ENCODE measurements around the gene GPR183. TPM values are rescaled to one million over a fixed set of nuclear protein-coding genes. Genes with fewer than 3 reads are reported as not detected.

GPR183 gene
- total and polyA plus RNA-seq, 5 experiments from 2014 or later, result 8.4 to 35.5 (median 10.4) TPM

- H3K4me1 Mint-ChIP-seq, result peaks cover 34 to 74% (median 61%) of the 10 kb centered on the region in 4 donors
- H3K4me3 Mint-ChIP-seq, result peak overlapping the region in 5 of 10 donors; percentile 9 to 75 (median 62)
- POLR2A ChIA-PET, result interaction anchor here (0.6 to 2.2 kb wide), 6 partner anchors 7 to 122 kb away, joined by 3 to 9 read pairs (median 4); no protein-coding TSS in a partner anchor
- H3K36me3 Mint-ChIP-seq, result peaks cover 11 to 64% (median 21%) of the 10 kb centered on the region in 3 donors
- H3K27me3 Mint-ChIP-seq, result no peaks in the 10 kb centered on the region
- ATAC-seq (no peak), DNase-seq (no peak)
- H3K9me3 Mint-ChIP-seq, result no peaks in the 10 kb centered on the region
- peak overlapping the region; percentile 83 to 96 (median 93) for H3K27ac Mint-ChIP-seq
Observed at GRCh38 chr13:99321709-99322108, 14.5 kb upstream of the GPR183 start.

- peaks cover 11 to 67% (median 24%) of the 10 kb centered on the region in 3 donors for H3K36me3 Mint-ChIP-seq
- ATAC-seq (peak; percentile 28 to 60), DNase-seq (peak in 6 of 10 donors; percentile 19 to 65 (median 51))
- peak overlapping the region in 2 of 10 donors; percentile 18 to 75 for H3K4me3 Mint-ChIP-seq
- H3K27ac Mint-ChIP-seq, result peak overlapping the region; percentile 83 to 96 (median 93)
- POLR2A ChIA-PET, result interaction anchor here (0.7 to 2.2 kb wide), 4 partner anchors 17 to 121 kb away, joined by 3 to 9 read pairs (median 4); no protein-coding TSS in a partner anchor
- no peaks in the 10 kb centered on the region for H3K9me3 Mint-ChIP-seq
- H3K4me1 Mint-ChIP-seq, result peaks cover 37 to 76% (median 63%) of the 10 kb centered on the region in 4 donors
- H3K27me3 Mint-ChIP-seq, result no peaks in the 10 kb centered on the region
Observed at GRCh38 chr13:99320693-99321481, 13.7 kb upstream of the GPR183 start.

- Mint-ChIP-seq H3K4me1 (peaks cover 40 to 75% (median 67%) of the 10 kb centered on the region in 4 donors), H3K27ac (peak overlapping the region; percentile 79 to 98 (median 94)), H3K9me3 (no peaks in the 10 kb centered on the region), H3K36me3 (peaks cover 10 to 46% (median 22%) of the 10 kb centered on the region in 3 donors), H3K4me3 (peak overlapping the region in 8 of 10 donors; percentile 7 to 64 (median 44)), H3K27me3 (no peaks in the 10 kb centered on the region)
- POLR2A ChIA-PET, result no interaction called here
- ATAC-seq, result no peak
- no peak for DNase-seq
Observed at GRCh38 chr13:99316657-99317256, 9.6 kb upstream of the GPR183 start.

GRCh38 chr13:99316224-99316623 lies 9.0 kb upstream of the GPR183 start:
- peak overlapping the region; percentile 79 to 98 (median 94) for H3K27ac Mint-ChIP-seq
- POLR2A ChIA-PET, result no interaction called here
- no peaks in the 10 kb centered on the region for H3K9me3 Mint-ChIP-seq
- H3K27me3 Mint-ChIP-seq, result no peaks in the 10 kb centered on the region
- H3K36me3 Mint-ChIP-seq, result peaks cover 10 to 47% (median 22%) of the 10 kb centered on the region in 3 donors
- ATAC-seq (no peak), DNase-seq (no peak)
- H3K4me1 Mint-ChIP-seq, result peaks cover 40 to 75% (median 66%) of the 10 kb centered on the region in 4 donors
- peak overlapping the region in 7 of 10 donors; percentile 15 to 64 (median 52) for H3K4me3 Mint-ChIP-seq

- no peak for DNase-seq
- ATAC-seq, result peak; percentile 3 to 19
- H3K4me1 Mint-ChIP-seq, result peaks cover 44 to 78% (median 73%) of the 10 kb centered on the region in 4 donors
- POLR2A ChIA-PET, result interaction anchor here (0.9 to 1.5 kb wide), 5 partner anchors 9 to 45 kb away, joined by 3 to 5 read pairs (median 4); no protein-coding TSS in a partner anchor
- peak overlapping the region; percentile 63 to 86 (median 68) for H3K4me3 Mint-ChIP-seq
- no peaks in the 10 kb centered on the region for H3K27me3 Mint-ChIP-seq
- H3K36me3 Mint-ChIP-seq, result peaks cover 10 to 49% (median 22%) of the 10 kb centered on the region in 3 donors
- no peaks in the 10 kb centered on the region for H3K9me3 Mint-ChIP-seq
- H3K27ac Mint-ChIP-seq, result peak overlapping the region; percentile 89 to 98 (median 96)
Observed at GRCh38 chr13:99315186-99315585, 8.0 kb upstream of the GPR183 start.

- Mint-ChIP-seq H3K27me3 (no peaks in the 10 kb centered on the region), H3K9me3 (no peaks in the 10 kb centered on the region), H3K27ac (peak overlapping the region; percentile 89 to 98 (median 96)), H3K4me1 (peaks cover 42 to 80% (median 75%) of the 10 kb centered on the region in 4 donors), H3K4me3 (peak overlapping the region; percentile 63 to 86 (median 68)), H3K36me3 (peaks cover 10 to 48% (median 23%) of the 10 kb centered on the region in 3 donors)
- DNase-seq (peak in 8 of 10 donors; percentile 49 to 79 (median 65)), ATAC-seq (peak; percentile 64 to 86)
- POLR2A ChIA-PET, result interaction anchor here (0.6 to 1.5 kb wide), 10 partner anchors 7 to 573 kb away, joined by 3 to 8 read pairs (median 4); no protein-coding TSS in a partner anchor
Observed at GRCh38 chr13:99314640-99315176, 7.5 kb upstream of the GPR183 start.

GRCh38 chr13:99313941-99314340 lies 6.7 kb upstream of the GPR183 start:
- Mint-ChIP-seq H3K27me3 (no peaks in the 10 kb centered on the region), H3K9me3 (no peaks in the 10 kb centered on the region), H3K4me1 (peaks cover 38 to 82% (median 73%) of the 10 kb centered on the region in 4 donors), H3K4me3 (peak overlapping the region; percentile 63 to 86 (median 68)), H3K27ac (peak overlapping the region; percentile 89 to 98 (median 96)), H3K36me3 (peaks cover 5 to 50% (median 20%) of the 10 kb centered on the region in 3 donors)
- no peak for DNase-seq
- POLR2A ChIA-PET, result interaction anchor here (0.7 to 1.4 kb wide), 7 partner anchors 8 to 106 kb away, joined by 3 to 8 read pairs (median 4); no protein-coding TSS in a partner anchor
- ATAC-seq, result no peak

- Mint-ChIP-seq H3K4me1 (peaks cover 38 to 82% (median 75%) of the 10 kb centered on the region in 4 donors), H3K27me3 (no peaks in the 10 kb centered on the region), H3K4me3 (peak overlapping the region; percentile 1 to 65 (median 36)), H3K27ac (peak overlapping the region; percentile 87 to 98 (median 96)), H3K36me3 (peaks cover 5 to 49% (median 18%) of the 10 kb centered on the region in 3 donors), H3K9me3 (no peaks in the 10 kb centered on the region)
- ATAC-seq (no peak), DNase-seq (no peak)
- POLR2A ChIA-PET, result interaction anchor here (0.8 to 1.0 kb wide), 2 partner anchors 15 to 48 kb away, joined by 3 read pairs; no protein-coding TSS in a partner anchor
Observed at GRCh38 chr13:99313501-99313900, 6.3 kb upstream of the GPR183 start.

GRCh38 chr13:99312493-99312883 lies 5.3 kb upstream of the GPR183 start:
- POLR2A ChIA-PET, result interaction anchor here (0.8 kb wide), 1 partner anchor 18 kb away, joined by 4 read pairs; no protein-coding TSS in a partner anchor
- H3K4me3 Mint-ChIP-seq, result peak overlapping the region in 8 of 10 donors; percentile 6 to 67 (median 53)
- no peaks in the 10 kb centered on the region for H3K9me3 Mint-ChIP-seq
- H3K36me3 Mint-ChIP-seq, result peaks cover 5 to 44% (median 17%) of the 10 kb centered on the region in 3 donors
- H3K27me3 Mint-ChIP-seq, result no peaks in the 10 kb centered on the region
- no peak for DNase-seq
- peaks cover 42 to 91% (median 84%) of the 10 kb centered on the region in 4 donors for H3K4me1 Mint-ChIP-seq
- ATAC-seq, result no peak
- peak overlapping the region; percentile 61 to 97 (median 94) for H3K27ac Mint-ChIP-seq

- H3K36me3 Mint-ChIP-seq, result peaks cover 5 to 38% (median 17%) of the 10 kb centered on the region in 3 donors
- peaks cover 37 to 91% (median 85%) of the 10 kb centered on the region in 4 donors for H3K4me1 Mint-ChIP-seq
- H3K27me3 Mint-ChIP-seq, result no peaks in the 10 kb centered on the region
- peak overlapping the region in 4 of 10 donors; percentile 30 to 67 (median 46) for H3K4me3 Mint-ChIP-seq
- DNase-seq (no peak), ATAC-seq (no peak)
- POLR2A ChIA-PET, result interaction anchor here (1.5 kb wide), 1 partner anchor 19 kb away, joined by 3 read pairs; no protein-coding TSS in a partner anchor
- no peaks in the 10 kb centered on the region for H3K9me3 Mint-ChIP-seq
- peak overlapping the region; percentile 77 to 97 (median 94) for H3K27ac Mint-ChIP-seq
Observed at GRCh38 chr13:99311748-99312492, 4.7 kb upstream of the GPR183 start.

GRCh38 chr13:99311137-99311536 lies 3.9 kb upstream of the GPR183 start:
- POLR2A ChIA-PET, result interaction anchor here (1.5 kb wide), 1 partner anchor 19 kb away, joined by 3 read pairs; no protein-coding TSS in a partner anchor
- ATAC-seq, result no peak
- Mint-ChIP-seq H3K9me3 (no peaks in the 10 kb centered on the region), H3K4me3 (peak overlapping the region in 5 of 10 donors; percentile 30 to 63 (median 49)), H3K36me3 (peaks cover 5 to 34% (median 12%) of the 10 kb centered on the region in 3 donors), H3K27me3 (no peaks in the 10 kb centered on the region), H3K27ac (peak overlapping the region; percentile 30 to 97 (median 90)), H3K4me1 (peaks cover 35 to 89% (median 83%) of the 10 kb centered on the region in 4 donors)
- no peak for DNase-seq
